B cell (primary cell): ENCODE measurements around the gene TYK2.

ENCODE experiments used
- CTCF ChIP-seq: fragments of 200-600 bp; IDR thresholded peaks from one replicate; pipeline ENCODE4 v1.8.0; 2022; ENCODE audit warnings: antibody characterized with exemption, mild to moderate bottlenecking
- EZH2 ChIP-seq: IDR thresholded peaks from 2 replicates; pipeline ENCODE4 v1.6.1; 2012; ENCODE audit warnings: borderline replicate concordance, low read depth, mild to moderate bottlenecking, moderate library complexity, low read length; ENCODE audit not compliant: insufficient read depth, poor library complexity, severe bottlenecking

GRCh38 chr19:10315335-10316214 lies 64.8 kb downstream of the TYK2 start, which contains the start of gene FDX2:
- TF ChIP-seq CTCF (no peak), EZH2 (no peak)
